Fibroblast of lung (primary cell): Measurements from ENCODE around the gene CIB1.

Experiments used
- CTCF ChIP-seq, 2 donors: IDR thresholded peaks in 1 of 2; conservative IDR thresholded peaks in 1 of 2; 1 replicate in 1 of 2; 2 replicates in 1 of 2; pipeline ENCODE4 v1.5.1; 2011 to 2012; ENCODE audit warnings: low read length in 2 of 2, control low read depth in 1 of 2, inconsistent platforms in 1 of 2, low read depth in 1 of 2, mild to moderate bottlenecking in 1 of 2
- EZH2 ChIP-seq: IDR thresholded peaks from 2 replicates; pipeline ENCODE4 v1.5.1; 2012; ENCODE audit warnings: low read length, control low read depth, mild to moderate bottlenecking; ENCODE audit errors: missing control alignments

- TF ChIP-seq CTCF (conservative IDR thresholded peaks at IDR 0.05 in 1 of 2, IDR thresholded peaks at IDR 0.05 in 1 of 2; ENCODE audit: low read depth in 1 of 2, low read length in 2 of 2) (no peak), EZH2 (no peak)
These were observed 41.8 kb downstream of the CIB1 start for GRCh38 chr15:90191794-90192509.
